ENCODE measurements around the gene ZNF655.

DNA sequence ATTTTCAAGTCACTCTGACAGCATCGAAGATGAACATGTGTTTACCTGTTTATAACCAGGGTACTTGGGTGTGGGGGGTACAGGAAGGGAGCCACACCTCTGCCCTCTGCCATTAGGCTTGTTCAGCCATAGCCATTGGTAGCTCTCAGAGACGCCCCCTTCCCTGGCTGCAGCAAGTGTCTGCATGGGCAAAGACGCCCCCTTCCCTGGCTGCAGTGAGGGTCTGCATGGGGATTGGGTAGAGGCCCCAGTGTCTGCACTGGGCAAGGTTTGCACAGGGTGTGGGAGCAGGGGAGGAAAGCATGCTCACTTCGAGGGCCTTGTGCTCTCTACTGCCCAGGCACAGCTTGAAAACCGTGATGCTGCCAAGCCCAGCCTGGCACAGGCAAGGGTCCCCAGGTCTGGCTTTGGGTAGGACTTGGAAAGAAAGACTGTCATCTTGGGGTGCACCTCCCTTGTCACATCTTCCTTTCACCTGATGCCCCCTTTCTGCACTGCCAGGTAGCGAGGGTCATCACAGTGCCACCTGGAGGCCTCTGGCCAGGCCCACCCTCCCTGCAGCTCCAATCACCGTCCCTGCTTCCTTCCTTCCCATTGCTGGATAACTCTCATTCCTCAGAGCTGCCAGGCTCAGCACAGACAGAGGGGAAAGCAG, 43.3 kb downstream of the ZNF655 start:
- TF ChIP-seq, protein P1, sequence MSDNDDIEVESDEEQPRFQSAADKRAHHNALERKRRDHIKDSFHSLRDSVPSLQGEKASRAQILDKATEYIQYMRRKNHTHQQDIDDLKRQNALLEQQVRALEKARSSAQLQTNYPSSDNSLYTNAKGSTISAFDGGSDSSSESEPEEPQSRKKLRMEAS (CRISPR knock-in tag; IDR thresholded peaks at IDR 0.05): no peak; the same call in 1 of the 2 replicates
- TF ChIP-seq, protein P2, sequence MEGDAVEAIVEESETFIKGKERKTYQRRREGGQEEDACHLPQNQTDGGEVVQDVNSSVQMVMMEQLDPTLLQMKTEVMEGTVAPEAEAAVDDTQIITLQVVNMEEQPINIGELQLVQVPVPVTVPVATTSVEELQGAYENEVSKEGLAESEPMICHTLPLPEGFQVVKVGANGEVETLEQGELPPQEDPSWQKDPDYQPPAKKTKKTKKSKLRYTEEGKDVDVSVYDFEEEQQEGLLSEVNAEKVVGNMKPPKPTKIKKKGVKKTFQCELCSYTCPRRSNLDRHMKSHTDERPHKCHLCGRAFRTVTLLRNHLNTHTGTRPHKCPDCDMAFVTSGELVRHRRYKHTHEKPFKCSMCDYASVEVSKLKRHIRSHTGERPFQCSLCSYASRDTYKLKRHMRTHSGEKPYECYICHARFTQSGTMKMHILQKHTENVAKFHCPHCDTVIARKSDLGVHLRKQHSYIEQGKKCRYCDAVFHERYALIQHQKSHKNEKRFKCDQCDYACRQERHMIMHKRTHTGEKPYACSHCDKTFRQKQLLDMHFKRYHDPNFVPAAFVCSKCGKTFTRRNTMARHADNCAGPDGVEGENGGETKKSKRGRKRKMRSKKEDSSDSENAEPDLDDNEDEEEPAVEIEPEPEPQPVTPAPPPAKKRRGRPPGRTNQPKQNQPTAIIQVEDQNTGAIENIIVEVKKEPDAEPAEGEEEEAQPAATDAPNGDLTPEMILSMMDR (IDR thresholded peaks at IDR 0.05): no peak; the same call in 1 of the 2 replicates
- TF ChIP-seq, protein P3, sequence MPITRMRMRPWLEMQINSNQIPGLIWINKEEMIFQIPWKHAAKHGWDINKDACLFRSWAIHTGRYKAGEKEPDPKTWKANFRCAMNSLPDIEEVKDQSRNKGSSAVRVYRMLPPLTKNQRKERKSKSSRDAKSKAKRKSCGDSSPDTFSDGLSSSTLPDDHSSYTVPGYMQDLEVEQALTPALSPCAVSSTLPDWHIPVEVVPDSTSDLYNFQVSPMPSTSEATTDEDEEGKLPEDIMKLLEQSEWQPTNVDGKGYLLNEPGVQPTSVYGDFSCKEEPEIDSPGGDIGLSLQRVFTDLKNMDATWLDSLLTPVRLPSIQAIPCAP (CRISPR knock-in tag; IDR thresholded peaks at IDR 0.05): no peak
- no peak for TF ChIP-seq TEAD4 (CRISPR knock-in tag; IDR thresholded peaks at IDR 0.05)
- no peak for TF ChIP-seq NFYB (CRISPR knock-in tag; conservative IDR thresholded peaks at IDR 0.05; ENCODE audit: low read depth)
- TF ChIP-seq ETV6 (CRISPR knock-in tag; IDR thresholded peaks at IDR 0.05): no peak
- no peak for TF ChIP-seq ESRRA (CRISPR knock-in tag; IDR thresholded peaks at IDR 0.05; ENCODE audit: borderline replicate concordance)

Measured in WTC11 (cell line).